GM19452 (cell line): ENCODE results near the gene SH2B2.
"Not testable (repeated sequence)": the region's sequence is repeated elsewhere in the genome, so short reads cannot be mapped to it uniquely, and the experiment has no call there.

Experiments
- ATAC-seq: cut with Tn5 transposase; IDR thresholded peaks from one replicate; pipeline ENCODE4 v1.9.1; 2021; ENCODE audit not compliant: unreplicated experiment

Gene SH2B2

GRCh38 chr7:102305414-102306268 lies 19.0 kb downstream of the SH2B2 start:
- peak; percentile 47 for ATAC-seq

DNA sequence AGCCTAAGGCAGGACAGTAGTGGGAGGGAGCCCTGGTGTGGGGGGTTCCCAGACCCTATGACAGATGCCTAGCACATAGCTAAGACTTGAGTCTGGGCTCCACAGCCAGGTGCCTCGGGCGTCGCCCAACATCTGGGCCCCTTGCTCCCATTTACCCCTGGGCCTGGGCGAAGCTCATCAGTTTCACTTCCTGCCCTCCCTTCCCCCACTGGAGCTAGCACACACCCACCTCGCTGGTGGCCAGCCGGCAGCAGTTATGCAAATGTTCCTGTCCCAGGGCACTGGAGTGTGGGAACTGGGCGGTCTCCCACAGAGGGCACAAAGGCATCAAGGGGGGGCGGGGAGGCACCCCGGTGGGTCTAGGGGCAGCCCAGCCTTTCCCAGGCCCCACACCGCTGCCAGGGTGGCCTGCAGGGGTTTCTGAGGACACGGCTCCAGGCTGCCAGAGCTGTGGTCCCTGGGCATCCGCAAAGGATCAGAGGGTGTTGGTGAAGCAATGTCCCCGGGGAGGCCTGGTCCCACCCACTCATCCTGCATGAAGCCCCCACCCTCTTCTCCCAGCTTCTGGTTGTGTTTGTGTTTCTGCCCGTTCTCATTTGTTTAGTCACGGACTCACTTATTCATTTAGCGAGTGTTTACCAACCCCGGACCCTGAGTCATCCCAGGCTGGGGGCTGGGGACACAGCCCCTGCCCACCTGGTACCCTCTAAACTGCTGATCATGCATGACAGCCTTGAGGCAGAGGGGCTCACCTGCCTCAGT lies 20.4 kb downstream of the SH2B2 start:
- peak; percentile 58 for ATAC-seq

DNA sequence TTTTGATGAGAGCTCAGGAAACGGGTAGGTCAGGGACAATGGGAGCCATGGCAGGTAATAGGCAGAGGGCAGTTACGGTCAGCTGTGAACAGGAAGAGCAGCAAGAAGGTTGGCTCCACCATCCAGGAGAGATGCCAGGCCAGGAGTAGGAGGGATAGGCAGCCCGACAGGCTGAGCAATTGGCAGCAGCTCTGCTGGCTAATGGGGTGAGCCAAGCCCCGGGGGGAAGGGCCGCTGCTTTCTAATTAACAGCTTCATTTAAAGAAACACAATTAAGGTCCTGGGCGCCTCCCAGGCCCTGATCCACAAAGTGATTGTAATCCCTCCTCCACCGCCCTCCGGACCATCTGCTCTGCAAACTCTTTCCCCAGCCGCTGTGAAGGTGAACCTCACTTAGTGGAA lies 23.7 kb downstream of the SH2B2 start:
- no peak for ATAC-seq

DNA sequence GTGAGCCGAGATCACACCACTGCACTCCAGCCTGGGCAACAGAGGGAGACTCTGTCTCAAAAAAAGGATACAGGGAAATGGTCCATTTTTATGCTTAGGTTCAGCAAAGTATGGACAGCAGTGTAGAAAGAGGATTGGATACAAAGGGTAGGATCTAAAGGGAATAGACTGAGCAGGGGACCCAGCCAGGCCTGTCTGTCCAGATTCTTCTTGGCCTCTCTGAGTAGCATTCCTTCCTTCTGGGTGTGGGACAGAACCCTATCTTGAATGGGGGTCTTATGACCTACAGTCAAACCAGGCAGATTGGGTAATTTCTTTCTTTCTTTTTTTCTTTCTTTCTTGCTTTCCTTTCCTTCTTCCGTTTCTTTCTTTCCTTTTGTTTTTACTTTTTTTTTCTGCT lies 25.6 kb downstream of the SH2B2 start:
- ATAC-seq = no peak

GRCh38 chr7:102313997-102314780 lies 27.5 kb downstream of the SH2B2 start:
- ATAC-seq = no peak

GRCh38 chr7:102317231-102318059 lies 30.8 kb downstream of the SH2B2 start:
- no peak for ATAC-seq

GRCh38 chr7:102318482-102318971 lies 31.9 kb downstream of the SH2B2 start:
- no peak for ATAC-seq

DNA sequence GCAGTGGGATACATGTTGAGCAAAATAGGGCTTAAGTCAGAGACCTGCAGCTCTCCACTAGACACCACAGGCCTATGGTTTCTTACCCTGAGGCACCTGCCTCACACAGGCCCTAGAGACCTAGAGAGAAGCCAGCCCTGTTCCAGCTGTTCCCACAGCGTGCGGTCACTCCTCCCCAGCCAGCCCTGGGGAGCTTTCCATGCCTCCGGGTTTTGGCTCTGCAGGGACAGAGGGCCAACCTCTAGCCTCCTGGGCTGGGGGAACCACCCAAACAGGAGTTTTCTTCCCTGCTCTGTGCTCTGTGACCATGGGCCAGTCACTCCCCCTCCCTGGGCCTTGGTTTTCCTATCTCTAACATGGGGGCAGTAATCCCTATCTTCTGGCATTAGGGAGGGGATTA lies 33.0 kb downstream of the SH2B2 start:
- ATAC-seq = no peak

GRCh38 chr7:102320181-102320580 lies 33.5 kb downstream of the SH2B2 start:
- ATAC-seq = no peak

DNA sequence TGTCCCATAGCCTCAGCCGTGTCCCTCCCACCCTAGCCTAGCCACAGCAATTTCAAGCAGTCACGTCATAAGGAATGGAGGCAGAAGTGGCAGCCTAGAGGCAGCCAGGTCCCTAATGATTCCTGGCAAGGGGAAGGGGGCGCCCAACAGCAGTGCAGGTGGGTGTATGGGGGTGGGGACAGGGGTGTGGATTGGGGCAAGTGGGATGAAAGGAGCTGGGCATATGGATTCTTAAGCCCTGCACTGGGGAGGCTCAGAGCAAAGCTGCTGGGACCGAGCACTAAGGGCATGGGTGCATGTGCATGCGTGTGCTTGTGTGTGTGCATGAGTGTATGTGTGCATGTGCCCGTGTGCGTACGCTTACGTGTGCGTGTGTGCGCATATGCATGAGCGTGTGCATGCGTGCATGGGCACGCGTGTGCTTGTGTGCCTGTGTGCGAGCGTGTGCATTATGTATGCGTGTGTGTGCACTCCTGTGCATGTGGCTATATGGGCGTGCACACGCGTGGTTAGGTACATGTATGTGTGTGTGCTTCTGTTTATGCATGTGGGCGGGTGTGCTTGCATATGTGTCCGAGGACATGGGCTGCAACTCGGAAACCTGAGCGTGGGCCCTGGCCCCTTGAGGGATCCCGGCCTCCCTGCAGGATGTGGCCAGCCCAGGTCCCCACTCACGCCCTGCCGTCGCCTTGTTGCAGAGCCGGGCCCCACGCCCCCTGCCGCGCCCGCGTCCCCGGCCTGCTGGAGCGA lies 34.1 kb downstream of the SH2B2 start:
- no peak for ATAC-seq

DNA sequence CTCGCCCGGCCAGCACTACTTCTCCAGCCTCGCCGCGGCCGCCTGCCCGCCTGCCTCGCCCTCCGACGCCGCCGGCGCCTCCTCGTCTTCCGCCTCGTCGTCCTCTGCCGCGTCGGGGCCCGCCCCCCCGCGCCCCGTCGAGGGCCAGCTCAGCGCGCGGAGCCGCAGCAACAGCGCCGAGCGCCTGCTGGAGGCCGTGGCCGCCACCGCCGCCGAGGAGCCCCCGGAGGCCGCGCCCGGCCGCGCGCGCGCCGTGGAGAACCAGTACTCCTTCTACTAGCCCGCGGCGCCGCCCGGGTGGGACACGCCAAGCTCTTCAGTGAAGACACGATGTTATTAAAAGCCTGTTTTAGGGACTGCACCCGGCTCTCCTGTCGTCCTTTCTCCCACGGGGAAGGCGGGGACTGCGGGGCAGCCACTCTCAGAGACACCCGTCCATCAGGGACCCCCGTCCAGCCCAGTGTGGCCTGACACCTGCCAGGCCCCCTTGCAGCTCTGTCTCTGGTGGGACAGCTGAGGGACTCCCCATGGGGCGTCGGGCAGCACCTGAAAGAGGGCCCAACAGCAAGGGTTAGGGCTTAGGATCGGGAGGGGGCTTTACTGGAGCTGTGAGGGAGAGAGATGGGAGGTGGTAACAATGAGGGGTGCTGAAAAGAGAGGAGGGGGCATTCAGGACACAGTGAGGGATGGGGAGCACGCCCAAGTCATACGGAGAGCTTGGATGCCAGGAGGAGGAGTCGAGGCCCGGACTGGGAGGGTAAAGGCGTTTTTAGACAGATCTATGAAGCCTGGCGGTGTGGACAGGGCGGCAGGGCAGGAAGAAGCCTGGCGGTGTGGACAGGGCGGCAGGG lies 34.9 kb downstream of the SH2B2 start:
- ATAC-seq = no peak

- no peak for ATAC-seq
Measured at GRCh38 chr7:102322202-102322715, 35.6 kb downstream of the SH2B2 start.

- no peak for ATAC-seq
Measured at GRCh38 chr7:102323914-102324195, 37.2 kb downstream of the SH2B2 start.

GRCh38 chr7:102325106-102325505 lies 38.4 kb downstream of the SH2B2 start:
- ATAC-seq = not testable (repeated sequence)

GRCh38 chr7:102326157-102326889 lies 39.7 kb downstream of the SH2B2 start:
- ATAC-seq = no peak

DNA sequence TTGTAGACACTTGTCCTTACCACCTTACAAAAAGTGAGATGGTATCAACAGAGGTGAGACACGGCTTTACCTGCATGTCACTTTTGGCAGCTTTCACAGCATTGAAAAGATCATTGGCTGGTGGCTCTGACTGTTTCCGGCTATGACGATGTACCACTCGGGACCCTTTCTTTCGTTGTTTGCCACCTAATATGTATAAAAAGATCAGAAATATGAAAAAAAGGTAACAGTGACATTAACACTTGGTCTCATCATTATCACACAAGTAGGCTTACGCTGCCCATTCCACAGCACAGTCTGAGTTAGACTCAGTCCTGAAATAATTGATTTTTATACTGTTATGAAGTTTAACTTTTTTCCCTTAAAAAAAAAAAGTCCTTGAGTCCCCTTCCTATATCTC lies 40.5 kb downstream of the SH2B2 start:
- not testable (repeated sequence) for ATAC-seq

DNA sequence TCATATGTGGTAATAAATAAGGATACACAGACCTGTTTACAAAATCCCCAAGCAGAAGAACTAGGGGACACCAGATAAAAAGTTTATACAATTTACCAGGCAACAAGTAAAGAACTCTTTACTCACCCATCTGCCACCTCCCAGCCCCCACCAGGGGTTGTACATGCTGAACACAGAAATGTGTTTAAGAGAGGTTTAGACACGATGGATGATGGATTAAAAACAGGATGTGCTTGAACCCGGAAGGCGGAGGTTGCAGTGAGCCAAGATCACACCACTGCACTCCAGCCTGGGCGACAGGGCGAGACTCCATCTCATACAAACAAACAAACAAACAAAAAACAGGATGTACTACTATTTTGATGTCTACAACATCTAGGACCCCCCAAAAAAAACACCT lies 42.2 kb downstream of the SH2B2 start:
- not testable (repeated sequence) for ATAC-seq

DNA sequence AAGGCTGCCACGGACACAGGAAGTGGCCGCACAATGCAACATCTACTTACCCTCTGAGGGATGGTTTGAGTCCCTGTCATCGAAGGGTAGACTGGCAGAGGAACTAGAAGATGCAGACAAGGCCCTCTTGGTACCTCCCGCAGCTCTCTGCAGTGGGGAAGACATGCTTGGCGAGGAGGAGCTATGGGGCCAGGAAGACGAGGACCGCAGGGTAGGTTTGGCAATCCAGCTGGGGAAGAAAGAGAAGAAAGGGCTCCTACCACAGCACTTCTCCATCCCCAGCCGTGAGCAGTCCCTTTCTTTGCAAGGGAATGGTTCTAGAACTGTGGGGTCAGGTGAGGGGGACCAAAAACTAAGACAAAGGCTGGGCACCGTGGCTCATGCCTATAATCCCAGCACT lies 42.7 kb downstream of the SH2B2 start:
- ATAC-seq = not testable (repeated sequence)
